ENCODE data around the gene FHAD1. TPM values are rescaled to one million over a fixed set of nuclear protein-coding genes. Genes with fewer than 3 reads are reported as not detected.
"Not testable (repeated sequence)": the region's sequence is repeated elsewhere in the genome, so short reads cannot be mapped to it uniquely, and the experiment has no call there.

The FHAD1 gene
- total RNA-seq, 2 experiments from 2014 or later: not detected

GRCh38 chr1:15433471-15433870 is 186.4 kb downstream of the FHAD1 start:
- Histone ChIP-seq H3K4me3 (ENCODE audit: low read depth, low read length, poor library complexity, severe bottlenecking) (no peak overlapping the region), H3K4me1 (ENCODE audit: insufficient read depth, low read length, poor library complexity, severe bottlenecking) (no peaks in the 10 kb centered on the region), H3K9me3 (ENCODE audit: low read length) (no peaks in the 10 kb centered on the region), H3K27ac (ENCODE audit: low read depth, low read length, poor library complexity, severe bottlenecking) (no peak overlapping the region), H3K79me2 (ENCODE audit: insufficient read depth, low read depth, low read length) (no peaks in the 10 kb centered on the region), H4K20me1 (ENCODE audit: insufficient read depth, low read length) (no peaks in the 10 kb centered on the region), H2AFZ (ENCODE audit: low read length) (no peak overlapping the region), H3K4me2 (ENCODE audit: low read length) (no peak overlapping the region), H3K36me3 (ENCODE audit: insufficient read depth, low read length) (peaks cover 4% of the 10 kb centered on the region; the same call in 1 of the 2 replicates), H3K9me2 (ENCODE audit: insufficient read depth, low read length) (no peaks in the 10 kb centered on the region)
- TF ChIP-seq EZH2phosphoT487 (IDR thresholded peaks at IDR 0.05; ENCODE audit: borderline replicate concordance, low read depth, low read length): no peak
- TF ChIP-seq, protein P1, sequence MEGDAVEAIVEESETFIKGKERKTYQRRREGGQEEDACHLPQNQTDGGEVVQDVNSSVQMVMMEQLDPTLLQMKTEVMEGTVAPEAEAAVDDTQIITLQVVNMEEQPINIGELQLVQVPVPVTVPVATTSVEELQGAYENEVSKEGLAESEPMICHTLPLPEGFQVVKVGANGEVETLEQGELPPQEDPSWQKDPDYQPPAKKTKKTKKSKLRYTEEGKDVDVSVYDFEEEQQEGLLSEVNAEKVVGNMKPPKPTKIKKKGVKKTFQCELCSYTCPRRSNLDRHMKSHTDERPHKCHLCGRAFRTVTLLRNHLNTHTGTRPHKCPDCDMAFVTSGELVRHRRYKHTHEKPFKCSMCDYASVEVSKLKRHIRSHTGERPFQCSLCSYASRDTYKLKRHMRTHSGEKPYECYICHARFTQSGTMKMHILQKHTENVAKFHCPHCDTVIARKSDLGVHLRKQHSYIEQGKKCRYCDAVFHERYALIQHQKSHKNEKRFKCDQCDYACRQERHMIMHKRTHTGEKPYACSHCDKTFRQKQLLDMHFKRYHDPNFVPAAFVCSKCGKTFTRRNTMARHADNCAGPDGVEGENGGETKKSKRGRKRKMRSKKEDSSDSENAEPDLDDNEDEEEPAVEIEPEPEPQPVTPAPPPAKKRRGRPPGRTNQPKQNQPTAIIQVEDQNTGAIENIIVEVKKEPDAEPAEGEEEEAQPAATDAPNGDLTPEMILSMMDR (conservative IDR thresholded peaks at IDR 0.05; ENCODE audit: low read length): no peak
- ChIA-PET CTCF (ENCODE audit: unreplicated experiment) (no interaction called here), POLR2A (no interaction called here)
- DNase-seq (ENCODE audit: low spot score): no peak
- BruUV-seq (replicated peaks): no TSS peak
- intact Hi-C loops (cut with micrococcal nuclease; ENCODE audit: unreplicated experiment): loop anchor here (5.0 kb wide), 1 partner anchor 309 kb away; the partner anchor contains the start of gene TMEM82

DNA sequence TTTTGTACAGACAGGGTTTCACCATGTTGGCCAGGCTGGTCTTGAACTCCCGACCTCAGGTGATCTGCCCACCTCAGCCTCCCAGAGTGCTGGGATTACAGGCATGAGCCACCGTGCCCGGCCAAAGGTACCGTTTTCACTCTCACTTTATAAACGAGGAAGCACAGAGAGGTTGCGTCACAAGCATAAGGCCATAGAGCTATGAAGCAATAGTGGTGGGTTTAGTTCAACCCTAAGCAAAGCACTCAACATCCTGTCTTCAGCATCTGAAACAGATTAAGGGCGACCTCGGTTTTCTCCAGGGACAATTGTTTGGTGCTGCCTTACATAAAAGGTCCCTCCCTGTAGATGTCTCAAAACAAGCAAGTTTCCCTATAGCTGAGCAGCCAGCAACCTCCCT is 187.7 kb downstream of the FHAD1 start:
- H3K79me2 ChIP-seq (ENCODE audit: insufficient read depth, low read depth, low read length); H3K9me2 ChIP-seq (ENCODE audit: insufficient read depth, low read length); H3K36me3 ChIP-seq (ENCODE audit: insufficient read depth, low read length); POLR2A ChIA-PET; H3K4me3 ChIP-seq (ENCODE audit: low read depth, low read length, poor library complexity, severe bottlenecking); H2AFZ ChIP-seq (ENCODE audit: low read length); H3K9me3 ChIP-seq (ENCODE audit: low read length); BruUV-seq (replicated peaks); DNase-seq (ENCODE audit: low spot score); H3K4me2 ChIP-seq (ENCODE audit: low read length); CTCF ChIA-PET (ENCODE audit: unreplicated experiment); H4K20me1 ChIP-seq (ENCODE audit: insufficient read depth, low read length); H3K4me1 ChIP-seq (ENCODE audit: insufficient read depth, low read length, poor library complexity, severe bottlenecking); H3K27ac ChIP-seq (ENCODE audit: low read depth, low read length, poor library complexity, severe bottlenecking): not testable (repeated sequence)
- intact Hi-C loops (cut with micrococcal nuclease; ENCODE audit: unreplicated experiment): loop anchor here (5.0 kb wide), 1 partner anchor 308 kb away; the partner anchor contains the start of gene TMEM82

DNA sequence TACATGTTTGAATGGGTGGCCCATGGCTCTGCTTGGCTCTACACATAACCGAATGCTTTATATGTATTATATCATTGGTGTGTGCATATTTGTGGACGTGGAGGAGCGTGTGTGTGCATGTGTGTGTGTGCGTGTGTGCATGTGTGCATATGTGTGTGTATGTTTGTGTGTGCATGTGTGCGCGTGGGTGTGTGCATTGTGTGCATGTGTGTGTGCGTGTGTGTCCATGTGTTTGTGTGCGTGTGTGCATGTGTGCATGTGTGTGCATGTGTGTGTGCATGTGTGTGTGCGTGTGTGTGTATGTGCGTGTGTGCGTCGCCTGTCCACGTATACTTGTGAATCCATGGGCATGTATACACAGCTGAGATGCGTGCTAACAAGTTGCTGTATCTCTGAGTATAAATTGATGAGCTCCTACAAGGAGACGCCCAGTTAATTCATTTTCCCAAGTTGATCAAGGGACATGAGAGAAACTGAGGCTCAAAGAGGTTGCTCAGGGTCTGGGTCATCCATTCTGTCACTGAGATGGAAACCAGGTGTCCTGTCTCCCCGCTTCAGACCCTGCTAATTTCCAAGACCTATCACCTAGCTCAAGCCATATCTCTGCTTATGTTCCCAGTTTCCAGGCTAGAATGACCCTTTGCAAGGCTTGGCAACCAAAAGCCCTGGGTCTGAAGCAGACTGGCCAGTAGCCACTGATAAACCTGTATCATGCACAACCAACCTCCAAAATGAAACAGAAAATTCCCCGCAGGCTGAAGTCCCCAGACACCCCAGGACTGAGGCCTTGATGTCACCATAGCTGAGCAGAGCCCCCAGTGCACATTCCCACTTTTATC is 188.4 kb downstream of the FHAD1 start:
- intact Hi-C loops (cut with micrococcal nuclease; ENCODE audit: unreplicated experiment): no loop called here
- DNase-seq (ENCODE audit: low spot score): no peak
- H3K4me2 ChIP-seq (ENCODE audit: low read length): no peak overlapping the region
- ChIA-PET CTCF (ENCODE audit: unreplicated experiment) (no interaction called here), POLR2A (no interaction called here)
- no peaks in the 10 kb centered on the region for H3K79me2 ChIP-seq (ENCODE audit: insufficient read depth, low read depth, low read length)
- no peaks in the 10 kb centered on the region for H3K9me3 ChIP-seq (ENCODE audit: low read length)
- H4K20me1 ChIP-seq (ENCODE audit: insufficient read depth, low read length): no peaks in the 10 kb centered on the region
- no peak overlapping the region for H3K4me3 ChIP-seq (ENCODE audit: low read depth, low read length, poor library complexity, severe bottlenecking)
- H3K9me2 ChIP-seq (ENCODE audit: insufficient read depth, low read length): no peaks in the 10 kb centered on the region
- peaks cover 4% of the 10 kb centered on the region; the same call in 1 of the 2 replicates for H3K36me3 ChIP-seq (ENCODE audit: insufficient read depth, low read length)
- no peaks in the 10 kb centered on the region for H3K4me1 ChIP-seq (ENCODE audit: insufficient read depth, low read length, poor library complexity, severe bottlenecking)
- no peak for TF ChIP-seq EZH2phosphoT487 (IDR thresholded peaks at IDR 0.05; ENCODE audit: borderline replicate concordance, low read depth, low read length)
- TF ChIP-seq, protein P1 (conservative IDR thresholded peaks at IDR 0.05; ENCODE audit: low read length): no peak
- no peak overlapping the region for H2AFZ ChIP-seq (ENCODE audit: low read length)
- BruUV-seq (replicated peaks): no TSS peak
- no peak overlapping the region for H3K27ac ChIP-seq (ENCODE audit: low read depth, low read length, poor library complexity, severe bottlenecking)
